Vagina (tissue), 2 donors: ENCODE results near the gene NUP153.

Source experiments
- CTCF ChIP-seq, 3 experiments: fragments of 450-650 bp in 2 of 3; fragments of 200-600 bp in 1 of 3; sonication (generic) in 1 of 3; IDR thresholded peaks; one replicate each; pipeline ENCODE4 v1.5.1; 2017 to 2019; ENCODE audit warnings: antibody characterized with exemption in 3 of 3, mild to moderate bottlenecking in 2 of 3, moderate library complexity in 2 of 3
- POLR2A ChIP-seq, 2 donors: fragments of 450-650 bp; IDR thresholded peaks; one replicate each; pipeline ENCODE4 v1.6.1; 2017; ENCODE audit warnings: antibody characterized with exemption in 2 of 2, mild to moderate bottlenecking in 2 of 2, moderate library complexity in 2 of 2
- POLR2AphosphoS5 ChIP-seq, 2 donors: sonication (generic); formaldehyde crosslinking; IDR thresholded peaks; one replicate each; pipeline ENCODE4 v1.9.0; 2017; ENCODE audit warnings: antibody characterized with exemption in 2 of 2, mild to moderate bottlenecking in 2 of 2, low read depth in 1 of 2; ENCODE audit not compliant: insufficient read depth in 1 of 2

DNA sequence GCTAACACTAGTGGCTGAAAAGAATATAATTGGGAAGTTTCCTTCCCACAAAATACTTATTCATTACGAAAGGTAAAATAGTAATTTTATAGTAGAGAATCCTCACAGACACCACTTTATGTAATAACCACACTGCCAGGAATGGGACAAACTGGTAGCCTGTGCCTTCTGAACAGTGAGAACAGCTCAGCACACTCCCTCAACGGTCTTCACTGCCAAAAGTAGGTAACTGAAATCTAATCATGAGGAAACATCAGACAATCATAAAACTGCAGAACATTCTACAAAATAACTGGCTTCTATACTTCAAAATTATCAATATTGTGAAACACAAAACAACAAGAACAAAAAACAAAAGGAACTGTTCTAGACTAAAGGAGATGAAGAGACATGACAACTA is 44.1 kb downstream of the NUP153 start:
- TF ChIP-seq CTCF (IDR thresholded peaks at IDR 0.05), result no peak
- TF ChIP-seq POLR2A (IDR thresholded peaks at IDR 0.05), result no peak
- no peak for TF ChIP-seq POLR2AphosphoS5 (IDR thresholded peaks at IDR 0.05; ENCODE audit: insufficient read depth in 1 of 2, low read depth in 1 of 2)
